Neural progenitor cell (in vitro differentiated cells): ENCODE results near the gene SLC30A3.

Experiments
- EZH2 ChIP-seq: fragments of 200-600 bp; sonication (generic); IDR thresholded peaks from 2 replicates; pipeline ENCODE4 v1.6.1; 2017; ENCODE audit warnings: antibody characterized with exemption, mild to moderate bottlenecking, moderate library complexity
- EZH2phosphoT487 ChIP-seq: fragments of 200-600 bp; sonication (generic); IDR thresholded peaks from 2 replicates; pipeline ENCODE4 v1.6.1; 2017; ENCODE audit warnings: antibody characterized with exemption
- TF ChIP-seq, protein P1 (sequence below): fragments of 200-600 bp; sonication (generic); IDR thresholded peaks from 2 replicates; pipeline ENCODE4 v1.5.1; 2017; ENCODE audit warnings: antibody characterized with exemption, mild to moderate bottlenecking

DNA sequence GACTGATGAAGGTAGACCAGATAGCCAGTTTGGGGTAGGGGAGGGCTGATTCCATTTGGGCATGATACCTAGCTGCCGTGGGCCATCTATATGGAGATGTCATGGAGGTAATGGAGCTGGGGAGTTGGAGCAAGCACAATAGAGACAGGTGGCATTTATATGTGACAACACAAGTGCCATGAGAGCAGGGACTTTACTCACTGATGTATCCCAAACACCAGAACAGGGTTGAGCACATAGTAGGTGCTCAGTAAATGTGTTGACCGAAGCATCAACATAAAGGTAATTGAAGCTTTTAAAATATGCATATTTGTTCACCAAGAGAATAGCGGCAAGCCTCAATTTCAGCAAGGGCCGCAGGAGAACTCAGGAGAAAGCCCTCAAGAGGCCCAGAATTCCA is 15.0 kb downstream of the SLC30A3 start:
- TF ChIP-seq, protein P1, sequence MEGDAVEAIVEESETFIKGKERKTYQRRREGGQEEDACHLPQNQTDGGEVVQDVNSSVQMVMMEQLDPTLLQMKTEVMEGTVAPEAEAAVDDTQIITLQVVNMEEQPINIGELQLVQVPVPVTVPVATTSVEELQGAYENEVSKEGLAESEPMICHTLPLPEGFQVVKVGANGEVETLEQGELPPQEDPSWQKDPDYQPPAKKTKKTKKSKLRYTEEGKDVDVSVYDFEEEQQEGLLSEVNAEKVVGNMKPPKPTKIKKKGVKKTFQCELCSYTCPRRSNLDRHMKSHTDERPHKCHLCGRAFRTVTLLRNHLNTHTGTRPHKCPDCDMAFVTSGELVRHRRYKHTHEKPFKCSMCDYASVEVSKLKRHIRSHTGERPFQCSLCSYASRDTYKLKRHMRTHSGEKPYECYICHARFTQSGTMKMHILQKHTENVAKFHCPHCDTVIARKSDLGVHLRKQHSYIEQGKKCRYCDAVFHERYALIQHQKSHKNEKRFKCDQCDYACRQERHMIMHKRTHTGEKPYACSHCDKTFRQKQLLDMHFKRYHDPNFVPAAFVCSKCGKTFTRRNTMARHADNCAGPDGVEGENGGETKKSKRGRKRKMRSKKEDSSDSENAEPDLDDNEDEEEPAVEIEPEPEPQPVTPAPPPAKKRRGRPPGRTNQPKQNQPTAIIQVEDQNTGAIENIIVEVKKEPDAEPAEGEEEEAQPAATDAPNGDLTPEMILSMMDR, result no peak
- TF ChIP-seq EZH2, result no peak
- no peak for TF ChIP-seq EZH2phosphoT487
